Immature natural killer cell (primary cell): Measurements from ENCODE around the gene GATAD1. TPM values are rescaled to one million over a fixed set of nuclear protein-coding genes. Genes with fewer than 3 reads are reported as not detected.
"Not testable (repeated sequence)": the region's sequence is repeated elsewhere in the genome, so short reads cannot be mapped to it uniquely, and the experiment has no call there.

ENCODE experiments used
- DNase-seq, 3 donors: peaks; one replicate each; pipeline ENCODE4 v3.0.0; 2022; ENCODE audit warnings: mixed read lengths in 1 of 3
- H3K27ac Mint-ChIP-seq, 6 donors: one replicate each; pipeline ENCODE4 v1.8.0; 2020; ENCODE audit warnings: mixed read lengths in 6 of 6, mild to moderate bottlenecking in 5 of 6, inconsistent platforms in 4 of 6, moderate library complexity in 3 of 6
- H3K27me3 Mint-ChIP-seq, 3 donors: one replicate each; pipeline ENCODE4 v1.8.0; 2020 to 2021; ENCODE audit warnings: low read depth in 3 of 3, mild to moderate bottlenecking in 3 of 3, mixed read lengths in 3 of 3, moderate library complexity in 3 of 3, inconsistent platforms in 1 of 3
- H3K36me3 Mint-ChIP-seq, 3 donors: one replicate each; pipeline ENCODE4 v1.8.0; 2020; ENCODE audit warnings: mixed read lengths in 3 of 3, inconsistent platforms in 2 of 3, mild to moderate bottlenecking in 2 of 3
- H3K4me1 Mint-ChIP-seq, 2 donors: one replicate each; pipeline ENCODE4 v1.8.0; 2020; ENCODE audit warnings: inconsistent platforms in 2 of 2, mild to moderate bottlenecking in 2 of 2, mixed read lengths in 2 of 2, moderate library complexity in 1 of 2
- H3K4me3 Mint-ChIP-seq, 5 donors: one replicate each; pipeline ENCODE4 v1.8.0; 2020; ENCODE audit warnings: mild to moderate bottlenecking in 5 of 5, mixed read lengths in 5 of 5, inconsistent platforms in 3 of 5, moderate library complexity in 3 of 5
- H3K9me3 Mint-ChIP-seq, 6 donors: one replicate each; pipeline ENCODE4 v1.8.0; 2020; ENCODE audit warnings: mild to moderate bottlenecking in 6 of 6, mixed read lengths in 6 of 6, inconsistent platforms in 4 of 6, moderate library complexity in 3 of 6
- polyA plus RNA-seq, 3 donors: library from polyadenylated mRNA; unstranded; fragments of 300-500 nt; fragmentation: Illumina TruSeq; gene quantifications; one replicate each; pipeline ENCODE4 v1.2.3, GENCODE V29; 2021

The GATAD1 gene
- polyA plus RNA-seq, 3 donors from 2014 or later = 9.3 to 15.0 (median 12.2) TPM

DNA sequence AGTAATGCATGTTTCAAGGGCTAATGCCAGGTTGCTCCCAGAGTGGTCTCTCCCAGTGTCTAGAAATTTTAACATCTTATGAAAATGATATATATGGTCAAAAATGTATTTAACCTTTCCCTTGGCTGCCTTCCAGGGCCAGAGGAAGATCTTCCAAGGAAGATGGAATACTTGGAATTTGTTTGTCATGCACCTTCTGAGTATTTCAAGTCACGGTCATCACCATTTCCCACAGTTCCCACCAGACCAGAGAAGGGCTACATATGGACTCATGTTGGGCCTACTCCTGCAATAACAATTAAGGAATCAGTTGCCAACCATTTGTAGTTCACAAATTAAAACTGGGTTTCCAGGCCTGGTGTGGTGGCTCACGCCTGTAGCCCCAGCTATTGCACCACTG lies 9.0 kb downstream of the GATAD1 start:
- Mint-ChIP-seq H3K4me1 (peaks cover 0 to under 1% of the 10 kb centered on the region in 2 donors), H3K9me3 (no peaks in the 10 kb centered on the region), H3K27ac (no peak overlapping the region), H3K36me3 (peaks cover 10 to 31% (median 18%) of the 10 kb centered on the region in 3 donors), H3K4me3 (no peak overlapping the region), H3K27me3 (no peaks in the 10 kb centered on the region)
- DNase-seq = no peak

DNA sequence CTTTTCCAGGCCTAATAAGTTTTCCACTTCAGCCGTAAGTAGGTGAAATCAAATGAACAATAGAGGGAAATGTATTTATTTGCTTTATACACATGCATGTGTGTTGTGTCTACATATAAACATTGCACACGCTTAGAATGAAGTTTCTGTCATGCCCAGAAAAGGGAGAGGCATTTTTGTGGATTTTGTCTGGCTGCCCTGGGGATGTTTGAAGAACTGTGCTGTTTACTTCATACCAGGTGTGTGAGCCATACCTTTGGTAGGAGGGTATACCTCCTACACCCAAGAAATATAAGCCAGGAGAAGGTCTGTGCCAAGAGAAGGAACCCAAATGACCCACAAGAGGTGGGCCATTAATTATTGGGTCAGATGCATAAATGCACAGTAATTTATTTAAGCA lies 12.8 kb downstream of the GATAD1 start:
- no peak for DNase-seq
- no peaks in the 10 kb centered on the region for H3K4me1 Mint-ChIP-seq
- H3K36me3 Mint-ChIP-seq = peaks cover 15 to 29% (median 23%) of the 10 kb centered on the region in 3 donors
- H3K4me3 Mint-ChIP-seq = no peak overlapping the region
- no peak overlapping the region for H3K27ac Mint-ChIP-seq
- H3K27me3 Mint-ChIP-seq = no peaks in the 10 kb centered on the region
- no peaks in the 10 kb centered on the region for H3K9me3 Mint-ChIP-seq

DNA sequence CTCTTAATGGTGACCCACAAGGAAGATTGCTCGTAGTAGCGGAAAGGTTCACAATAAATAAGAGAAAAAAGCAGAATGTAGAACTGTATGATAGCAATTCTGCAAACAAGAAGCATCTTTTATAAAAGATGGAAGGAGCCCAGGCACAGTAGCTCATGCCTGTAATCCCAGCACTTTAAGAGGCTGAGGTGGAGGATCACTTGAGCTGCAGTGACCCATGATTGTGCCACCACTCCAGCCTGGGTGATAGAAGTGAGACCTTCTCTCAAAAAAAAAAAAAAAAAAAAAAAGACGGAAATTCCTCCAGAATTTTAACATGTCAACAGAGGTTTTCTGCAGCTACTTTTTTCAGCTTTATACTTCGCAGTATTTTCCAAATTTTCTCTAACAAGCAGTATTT lies 13.2 kb downstream of the GATAD1 start:
- H3K36me3 Mint-ChIP-seq = peaks cover 15 to 29% (median 23%) of the 10 kb centered on the region in 3 donors
- no peaks in the 10 kb centered on the region for H3K9me3 Mint-ChIP-seq
- H3K27me3 Mint-ChIP-seq = no peaks in the 10 kb centered on the region
- DNase-seq = no peak
- no peaks in the 10 kb centered on the region for H3K4me1 Mint-ChIP-seq
- H3K4me3 Mint-ChIP-seq = no peak overlapping the region
- no peak overlapping the region for H3K27ac Mint-ChIP-seq

- Mint-ChIP-seq H3K9me3 (no peaks in the 10 kb centered on the region), H3K36me3 (peaks cover 12 to 23% (median 23%) of the 10 kb centered on the region in 3 donors), H3K4me1 (no peaks in the 10 kb centered on the region), H3K27ac (no peak overlapping the region), H3K4me3 (no peak overlapping the region), H3K27me3 (no peaks in the 10 kb centered on the region)
- DNase-seq = peak in 1 of 3 donors; percentile 21
Measured at GRCh38 chr7:92461027-92462003, 14.0 kb downstream of the GATAD1 start.

GRCh38 chr7:92462560-92462959 lies 15.3 kb downstream of the GATAD1 start:
- no peak overlapping the region for H3K27ac Mint-ChIP-seq
- peaks cover 9 to 29% (median 28%) of the 10 kb centered on the region in 3 donors for H3K36me3 Mint-ChIP-seq
- no peaks in the 10 kb centered on the region for H3K9me3 Mint-ChIP-seq
- no peak for DNase-seq
- no peak overlapping the region for H3K4me3 Mint-ChIP-seq
- H3K27me3 Mint-ChIP-seq = no peaks in the 10 kb centered on the region
- H3K4me1 Mint-ChIP-seq = no peaks in the 10 kb centered on the region

GRCh38 chr7:92464515-92464914 lies 17.2 kb downstream of the GATAD1 start:
- no peaks in the 10 kb centered on the region for H3K4me1 Mint-ChIP-seq
- no peak overlapping the region for H3K27ac Mint-ChIP-seq
- no peak for DNase-seq
- H3K27me3 Mint-ChIP-seq = no peaks in the 10 kb centered on the region
- H3K36me3 Mint-ChIP-seq = peaks cover 10 to 38% (median 34%) of the 10 kb centered on the region in 3 donors
- H3K4me3 Mint-ChIP-seq = no peak overlapping the region
- peaks cover 0 to 2% (median 0%) of the 10 kb centered on the region in 6 donors for H3K9me3 Mint-ChIP-seq

DNA sequence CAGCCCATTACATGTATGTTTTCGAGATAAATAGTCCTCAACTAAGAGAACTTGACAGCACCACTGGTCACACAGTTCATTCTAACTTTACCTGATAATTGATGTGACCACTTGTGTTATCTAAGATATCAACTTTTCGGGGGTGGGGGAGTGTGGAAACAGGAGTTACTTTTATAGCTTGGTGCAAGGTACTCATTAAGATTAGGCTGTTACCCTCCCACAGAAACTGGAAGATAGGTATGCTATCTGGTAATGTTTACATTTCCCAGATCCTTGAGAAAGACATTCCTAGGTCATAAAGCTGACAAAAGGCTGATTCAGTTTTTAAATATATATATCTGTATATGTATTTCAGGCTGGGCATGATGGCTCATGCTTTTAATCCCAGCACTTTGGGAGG lies 19.4 kb downstream of the GATAD1 start:
- no peak for DNase-seq
- Mint-ChIP-seq H3K36me3 (peaks cover 15 to 41% (median 34%) of the 10 kb centered on the region in 3 donors), H3K4me3 (no peak overlapping the region), H3K9me3 (peaks cover 0 to 2% (median 0%) of the 10 kb centered on the region in 6 donors), H3K27me3 (no peaks in the 10 kb centered on the region), H3K27ac (no peak overlapping the region), H3K4me1 (no peaks in the 10 kb centered on the region)

GRCh38 chr7:92468589-92468988 lies 21.3 kb downstream of the GATAD1 start:
- H3K27me3 Mint-ChIP-seq, H3K4me1 Mint-ChIP-seq, DNase-seq, H3K9me3 Mint-ChIP-seq, H3K27ac Mint-ChIP-seq, H3K4me3 Mint-ChIP-seq: not testable (repeated sequence)
- peaks cover 15 to 34% (median 32%) of the 10 kb centered on the region in 3 donors for H3K36me3 Mint-ChIP-seq

DNA sequence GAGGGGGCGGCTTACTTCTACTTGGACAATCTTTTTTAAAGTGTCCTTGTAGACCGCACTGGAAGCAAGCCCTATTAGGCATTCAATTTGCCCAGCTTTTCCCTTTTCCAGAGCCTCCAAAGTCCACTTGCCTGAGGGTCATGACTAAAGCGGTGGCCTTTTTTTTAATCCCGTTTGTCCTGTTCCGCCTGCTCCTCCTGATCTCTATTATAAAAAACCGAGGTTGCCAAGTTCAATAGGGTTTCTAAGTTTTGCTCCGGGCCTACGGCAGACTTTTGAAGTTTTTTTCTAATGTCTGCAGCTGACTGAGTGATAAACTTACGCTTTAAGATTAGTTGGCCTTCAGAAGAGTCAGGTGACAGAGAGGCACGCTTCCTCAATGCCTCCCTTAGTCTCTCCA lies 26.7 kb downstream of the GATAD1 start:
- H3K27me3 Mint-ChIP-seq, H3K4me3 Mint-ChIP-seq, H3K27ac Mint-ChIP-seq, H3K9me3 Mint-ChIP-seq, H3K4me1 Mint-ChIP-seq, DNase-seq: not testable (repeated sequence)
- peaks cover 9 to 17% (median 11%) of the 10 kb centered on the region in 3 donors for H3K36me3 Mint-ChIP-seq

- not testable (repeated sequence) for DNase-seq, H3K4me3 Mint-ChIP-seq, H3K27me3 Mint-ChIP-seq, H3K27ac Mint-ChIP-seq, H3K9me3 Mint-ChIP-seq, H3K36me3 Mint-ChIP-seq, H3K4me1 Mint-ChIP-seq
Measured at GRCh38 chr7:92475261-92475770, 28.0 kb downstream of the GATAD1 start.

- H3K4me3 Mint-ChIP-seq, H3K27me3 Mint-ChIP-seq, H3K36me3 Mint-ChIP-seq, H3K4me1 Mint-ChIP-seq, DNase-seq, H3K27ac Mint-ChIP-seq, H3K9me3 Mint-ChIP-seq: not testable (repeated sequence)
Measured at GRCh38 chr7:92475851-92476590, 28.7 kb downstream of the GATAD1 start.

- not testable (repeated sequence) for H3K4me1 Mint-ChIP-seq, H3K27me3 Mint-ChIP-seq, H3K36me3 Mint-ChIP-seq, H3K9me3 Mint-ChIP-seq, DNase-seq, H3K4me3 Mint-ChIP-seq
- H3K27ac Mint-ChIP-seq = peak within 1 kb of the TSS in 1 of 6 donors; percentile 13
Measured at GRCh38 chr7:92477681-92478080, 30.4 kb downstream of the GATAD1 start, which contains the start of gene ERVW-1. Gene ERVW-1 (minus strand): TSS chr7:92477946. CDS start chr7:92470381, 7,565 bp downstream.

- H3K4me3 Mint-ChIP-seq = no peak overlapping the region
- no peaks in the 10 kb centered on the region for H3K9me3 Mint-ChIP-seq
Measured at GRCh38 chr7:92478095-92478494, 30.8 kb downstream of the GATAD1 start.

DNA sequence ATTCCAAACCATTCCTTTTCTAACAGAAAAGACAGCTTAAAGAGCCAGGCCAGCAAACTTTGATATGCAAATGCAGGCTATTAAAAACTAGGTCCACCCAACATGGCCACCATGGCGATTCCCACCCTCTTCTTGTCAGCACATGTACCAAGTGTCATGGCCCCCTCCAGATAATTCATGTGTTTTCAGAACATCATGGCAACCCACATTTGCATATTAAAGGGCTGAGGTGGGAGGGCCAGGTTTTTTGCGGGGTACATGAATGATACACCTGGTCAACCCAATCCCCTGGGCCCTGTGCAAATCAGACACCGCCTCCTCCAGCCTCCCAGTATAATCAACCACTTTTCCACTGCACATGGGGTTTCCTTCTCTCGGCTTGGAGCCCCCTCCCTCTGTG lies 31.4 kb downstream of the GATAD1 start:
- H3K9me3 Mint-ChIP-seq = no peaks in the 10 kb centered on the region

More at GRCh38 chr7:92478095-92478494, 30.8 kb downstream of the GATAD1 start:
- DNase-seq = no peak
- H3K27ac Mint-ChIP-seq = no peak overlapping the region
- H3K36me3 Mint-ChIP-seq = peaks cover 0 to 9% (median 6%) of the 10 kb centered on the region in 3 donors
- no peaks in the 10 kb centered on the region for H3K4me1 Mint-ChIP-seq
- H3K27me3 Mint-ChIP-seq = no peaks in the 10 kb centered on the region

More for the DNA sequence above, 31.4 kb downstream of the GATAD1 start:
- Mint-ChIP-seq H3K27ac (no peak overlapping the region), H3K4me3 (no peak overlapping the region), H3K36me3 (peaks cover 0 to 9% (median 6%) of the 10 kb centered on the region in 3 donors), H3K27me3 (no peaks in the 10 kb centered on the region), H3K4me1 (no peaks in the 10 kb centered on the region)
- no peak for DNase-seq
